ENCODE results near the gene ITGA3. TPM values are rescaled to one million over a fixed set of nuclear protein-coding genes. Genes with fewer than 3 reads are reported as not detected.

ITGA3 gene
- total RNA-seq, 2 donors from 2014 or later = 31.0 to 36.3 TPM

DNA sequence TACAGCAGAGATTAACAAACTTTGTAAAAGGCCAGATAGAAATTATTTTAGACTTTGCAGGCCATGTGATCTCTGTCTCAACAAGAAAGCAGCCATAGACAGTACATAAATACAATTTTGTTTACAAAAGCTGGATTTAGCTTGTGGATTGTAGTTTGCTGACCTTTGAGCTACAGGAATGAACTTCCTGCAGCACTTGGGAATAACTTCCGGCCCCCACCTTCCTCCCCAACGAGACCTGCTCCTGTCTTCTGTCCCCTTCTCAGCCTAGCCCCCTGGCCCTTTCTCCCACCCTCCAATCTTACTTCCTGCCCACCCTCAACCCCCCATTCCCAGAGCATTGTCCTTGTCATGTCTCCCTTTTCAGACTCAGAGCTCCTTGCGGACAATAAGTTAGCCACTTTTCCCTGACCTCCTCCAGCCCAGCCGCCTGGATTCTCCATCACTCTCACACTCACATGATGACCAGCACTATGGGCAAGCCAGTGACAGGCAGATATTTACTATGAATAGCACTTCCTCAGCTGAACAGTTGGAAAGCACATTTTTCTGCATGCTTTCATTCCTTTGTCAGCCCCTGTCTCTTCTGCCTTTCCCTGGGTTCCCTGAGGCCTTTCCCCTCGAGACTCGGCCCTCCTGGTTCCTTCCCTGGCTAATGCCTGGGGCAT, 33.3 kb upstream of the ITGA3 start:
- Histone ChIP-seq H3K9me3 (no peaks in the 10 kb centered on the region), H3K27ac (no peak overlapping the region), H3K36me3 (replicated peaks in 1 of 2; ENCODE audit: insufficient read depth in 1 of 2, low read depth in 2 of 2) (no peaks in the 10 kb centered on the region), H3K4me3 (no peak overlapping the region), H3K27me3 (no peaks in the 10 kb centered on the region), H3K4me1 (peaks cover 7% of the 10 kb centered on the region)
- TF ChIP-seq POLR2A (IDR thresholded peaks at IDR 0.05) = no peak
- TF ChIP-seq CTCF (IDR thresholded peaks at IDR 0.05) = no peak
- ATAC-seq = no peak
- 62% methylated on average over 6 of the region's 6 CpGs for WGBS, 2 donors
- DNase-seq = no peak
- intact Hi-C loops (cut with DNase I) = no loop called here

DNA sequence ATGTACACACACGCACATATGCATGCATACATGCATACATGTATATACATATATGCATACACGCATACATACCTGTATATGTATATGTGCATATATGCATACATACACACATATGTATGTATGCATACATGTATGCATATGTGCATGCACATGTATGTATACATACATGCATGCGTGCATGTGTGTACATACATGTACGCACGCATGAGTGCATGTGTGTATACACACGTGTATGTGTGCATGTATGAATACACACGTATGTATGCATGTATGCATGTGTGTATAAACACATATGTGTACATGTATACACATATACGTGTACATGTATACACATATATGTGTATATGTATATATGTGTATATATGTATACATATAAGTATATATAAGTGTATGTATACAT, 32.4 kb upstream of the ITGA3 start:
- 49 to 55% methylated on average over 8 of the region's 8 CpGs for WGBS, 2 donors

GRCh38 chr17:50024808-50025207, 31.1 kb upstream of the ITGA3 start:
- DNase-seq = no peak
- intact Hi-C loops (cut with DNase I) = loop anchor here (5.0 kb wide), 1 partner anchor 62 kb away; no protein-coding TSS in a partner anchor
- ATAC-seq = no peak
- TF ChIP-seq CTCF (IDR thresholded peaks at IDR 0.05) = no peak
- TF ChIP-seq POLR2A (IDR thresholded peaks at IDR 0.05) = no peak
- Histone ChIP-seq H3K9me3 (no peaks in the 10 kb centered on the region), H3K27ac (no peak overlapping the region), H3K4me3 (no peak overlapping the region), H3K27me3 (no peaks in the 10 kb centered on the region), H3K36me3 (replicated peaks in 1 of 2; ENCODE audit: insufficient read depth in 1 of 2, low read depth in 2 of 2) (no peaks in the 10 kb centered on the region), H3K4me1 (peaks cover 14% of the 10 kb centered on the region)
- WGBS, 2 donors = 26 to 27% methylated on average over 7 of the region's 7 CpGs

More for the DNA sequence above, 32.4 kb upstream of the ITGA3 start:
- Histone ChIP-seq H3K27ac (no peak overlapping the region), H3K4me1 (peaks cover 14% of the 10 kb centered on the region), H3K9me3 (no peaks in the 10 kb centered on the region), H3K36me3 (replicated peaks in 1 of 2; ENCODE audit: insufficient read depth in 1 of 2, low read depth in 2 of 2) (no peaks in the 10 kb centered on the region), H3K4me3 (no peak overlapping the region), H3K27me3 (no peaks in the 10 kb centered on the region)
- TF ChIP-seq CTCF (IDR thresholded peaks at IDR 0.05) (no peak), POLR2A (IDR thresholded peaks at IDR 0.05) (no peak)
- DNase-seq (no peak), ATAC-seq (no peak)
- intact Hi-C loops (cut with DNase I) = no loop called here

DNA sequence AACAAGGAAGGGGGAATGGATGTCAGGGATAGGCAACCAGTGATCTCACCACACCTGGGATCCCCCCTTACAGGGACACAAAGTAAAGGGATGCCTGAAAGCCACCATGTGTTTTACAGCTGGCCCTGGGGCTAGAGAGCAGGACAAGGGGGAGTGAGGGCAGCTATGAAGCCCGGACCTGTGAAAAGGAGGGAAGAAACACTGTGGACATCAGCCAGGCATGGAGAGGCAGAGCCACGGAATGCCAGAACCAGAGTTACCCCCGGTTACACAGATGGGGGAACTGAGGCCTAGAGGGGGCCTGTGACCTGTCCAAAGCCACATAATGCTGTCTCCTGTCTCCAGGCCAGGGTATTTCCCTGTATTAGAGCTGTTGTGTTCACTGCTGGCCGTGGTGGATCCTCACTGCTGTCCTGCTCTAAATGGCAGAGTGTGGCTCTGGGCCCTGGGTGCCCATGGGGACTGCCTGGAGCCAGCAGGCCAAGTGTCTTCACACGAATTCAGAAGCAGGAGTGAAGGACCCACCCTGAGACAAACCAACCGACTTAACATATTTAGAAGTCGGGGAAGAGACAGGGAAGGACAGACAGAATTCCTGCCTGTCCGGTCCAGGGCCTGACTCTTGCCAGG, 29.7 kb upstream of the ITGA3 start:
- 54 to 57% methylated on average over 7 to 8 of the region's 8 CpGs for WGBS, 2 donors
- no peak for TF ChIP-seq POLR2A (IDR thresholded peaks at IDR 0.05)
- TF ChIP-seq CTCF (IDR thresholded peaks at IDR 0.05) = no peak
- Histone ChIP-seq H3K27me3 (no peaks in the 10 kb centered on the region), H3K4me3 (no peak overlapping the region), H3K27ac (no peak overlapping the region), H3K36me3 (replicated peaks in 1 of 2; ENCODE audit: insufficient read depth in 1 of 2, low read depth in 2 of 2) (no peaks in the 10 kb centered on the region), H3K9me3 (no peaks in the 10 kb centered on the region), H3K4me1 (peaks cover 14% of the 10 kb centered on the region)
- ATAC-seq (no peak), DNase-seq (no peak)
- intact Hi-C loops (cut with DNase I) = loop anchor here (5.0 kb wide), 1 partner anchor 61 kb away; no protein-coding TSS in a partner anchor
